HT1080 (cell line): Measurements from ENCODE around the gene HBEGF. TPM values are rescaled to one million over a fixed set of nuclear protein-coding genes. Genes with fewer than 3 reads are reported as not detected.
"Not testable (repeated sequence)": the region's sequence is repeated elsewhere in the genome, so short reads cannot be mapped to it uniquely, and the experiment has no call there.

Experiments
- DNase-seq: peaks from one replicate; pipeline ENCODE4 v3.0.0-alpha.2; 2015; ENCODE audit warnings: low read depth
- total RNA-seq: library from RNA; depleted of rRNA; stranded (reverse); fragments of >200 nt; shearing (Covaris generic); gene quantifications from 2 replicates; pipeline ENCODE4 v1.2.3, GENCODE V29; 2014

Gene HBEGF
- total RNA-seq, 1 experiment from 2014 or later = 55.7 TPM

DNA sequence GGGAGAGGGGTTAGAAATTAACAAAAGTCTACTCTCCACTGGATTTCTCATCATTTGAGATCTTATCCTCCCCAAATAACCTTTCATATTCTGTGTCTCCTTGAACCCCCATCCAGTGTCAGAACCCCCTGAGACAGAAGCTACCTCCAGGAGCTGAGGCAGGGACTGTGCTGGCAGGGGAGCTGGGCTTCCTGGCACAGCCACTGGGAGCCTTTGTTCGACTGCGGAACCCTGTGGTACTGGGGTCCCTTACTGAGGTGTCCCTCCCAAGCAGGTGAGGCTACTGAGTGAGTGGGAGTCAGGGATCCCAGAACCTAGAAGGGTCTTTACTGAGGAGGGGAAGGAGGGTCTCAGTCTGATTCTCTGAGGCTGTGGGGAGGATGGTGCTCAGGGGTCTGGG is 15.5 kb upstream of the HBEGF start:
- no peak for DNase-seq

DNA sequence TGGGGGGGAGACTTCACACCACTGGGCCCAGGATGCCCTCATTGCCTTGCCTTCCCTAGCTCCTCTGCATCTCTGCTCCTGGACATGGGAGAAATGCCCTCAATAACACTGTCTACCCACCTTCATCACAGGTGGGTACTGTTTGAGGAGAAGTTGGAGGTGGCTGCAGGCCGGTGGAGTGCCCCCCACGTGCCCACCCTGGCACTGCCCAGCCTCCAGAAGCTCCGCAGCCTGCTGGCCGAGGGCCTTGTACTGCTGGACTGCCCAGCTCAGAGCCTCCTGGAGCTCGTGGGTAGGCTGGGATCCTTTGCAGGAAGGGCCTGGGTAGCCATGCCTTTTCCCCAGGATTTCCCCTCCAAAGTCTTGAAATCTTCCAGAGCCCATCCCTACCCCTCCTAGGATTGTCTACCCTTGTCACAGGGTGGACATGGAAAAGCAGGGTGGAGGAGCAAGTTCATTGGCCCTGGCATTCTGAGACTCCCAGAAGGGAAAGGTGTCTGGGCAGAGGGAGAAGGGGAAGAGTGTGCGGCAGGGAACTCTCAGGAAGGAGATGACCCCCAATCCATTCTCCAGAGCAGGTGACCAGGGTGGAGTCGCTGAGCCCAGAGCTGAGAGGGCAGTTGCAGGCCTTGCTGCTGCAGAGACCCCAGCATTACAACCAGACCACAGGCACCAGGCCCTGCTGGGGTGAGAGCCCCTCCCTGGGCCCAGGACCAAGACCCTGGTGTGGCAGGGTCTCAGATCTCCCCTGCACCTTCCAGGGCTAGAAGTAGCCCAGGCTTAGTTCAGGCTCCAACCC is 14.5 kb upstream of the HBEGF start:
- DNase-seq = no peak

DNA sequence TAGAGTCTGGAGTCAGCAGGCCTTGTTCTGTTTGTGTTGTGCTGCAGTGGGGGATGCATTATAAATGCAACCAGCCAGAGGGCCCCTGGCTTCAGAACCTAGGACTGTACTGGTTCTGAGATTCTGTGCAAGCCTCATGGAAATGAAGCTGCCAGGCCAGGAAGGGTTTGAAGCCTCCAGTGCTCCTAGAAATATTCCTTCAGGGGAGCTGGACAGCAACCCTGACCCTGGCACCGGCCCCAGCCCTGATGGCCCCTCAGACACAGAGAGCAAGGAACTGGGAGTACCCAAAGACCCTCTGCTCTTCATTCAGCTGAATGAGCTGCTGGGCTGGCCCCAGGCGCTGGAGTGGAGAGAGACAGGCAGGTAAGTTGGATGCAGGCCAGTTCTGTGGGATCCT is 13.7 kb upstream of the HBEGF start, which contains the start of gene SLC4A9:
TSS of gene SLC4A9 (plus strand) at position 94 of the 400 bp plus-strand sequence. CDS start at position 137, 43 bp downstream.
- DNase-seq = no peak

DNA sequence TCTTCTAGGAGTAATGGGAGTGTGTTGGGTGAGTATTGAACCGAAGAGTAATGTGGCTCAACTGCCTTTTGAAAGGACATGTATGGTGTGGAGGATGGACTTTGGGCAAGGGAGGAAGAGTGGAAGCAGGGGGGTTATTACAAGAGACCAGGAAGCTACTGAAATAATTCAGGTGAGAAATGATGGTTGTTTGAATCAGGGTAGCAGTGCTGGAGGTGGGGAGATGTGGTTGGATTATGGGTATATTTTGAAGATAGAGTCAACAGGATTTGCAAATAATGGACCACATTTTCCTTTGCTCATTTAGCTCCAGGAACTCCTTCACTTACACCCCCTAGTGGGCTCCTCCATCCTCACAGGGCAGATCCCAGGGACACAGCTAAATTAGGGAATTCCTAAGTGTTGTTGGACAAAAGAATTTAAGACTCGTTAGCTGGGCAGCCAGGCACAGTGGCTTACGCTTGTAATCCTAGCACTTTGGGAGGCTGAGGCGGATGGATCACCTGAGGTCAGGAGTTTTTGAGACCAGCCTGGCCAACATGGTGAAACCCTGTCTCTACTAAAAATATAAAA is 12.4 kb upstream of the HBEGF start:
- no peak for DNase-seq

DNA sequence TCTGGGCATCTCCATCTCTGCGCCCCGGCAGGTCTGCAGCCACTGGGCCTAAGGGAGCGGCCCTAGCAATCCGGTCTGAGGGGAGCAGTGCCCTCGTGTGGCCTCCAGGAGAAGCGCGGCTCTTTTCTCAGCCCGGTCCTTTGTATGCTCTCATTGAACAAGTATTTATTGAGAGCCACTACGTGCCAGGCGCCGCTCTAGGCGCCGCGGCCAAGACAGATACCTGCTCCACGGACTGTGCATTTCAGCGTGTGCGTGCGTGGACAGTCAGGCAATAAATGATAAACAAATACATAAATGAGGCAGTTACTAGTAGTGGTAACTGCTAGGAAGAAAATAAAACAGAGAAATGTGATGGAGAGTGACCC is 11.3 kb upstream of the HBEGF start:
- peak; percentile 87 for DNase-seq

DNA sequence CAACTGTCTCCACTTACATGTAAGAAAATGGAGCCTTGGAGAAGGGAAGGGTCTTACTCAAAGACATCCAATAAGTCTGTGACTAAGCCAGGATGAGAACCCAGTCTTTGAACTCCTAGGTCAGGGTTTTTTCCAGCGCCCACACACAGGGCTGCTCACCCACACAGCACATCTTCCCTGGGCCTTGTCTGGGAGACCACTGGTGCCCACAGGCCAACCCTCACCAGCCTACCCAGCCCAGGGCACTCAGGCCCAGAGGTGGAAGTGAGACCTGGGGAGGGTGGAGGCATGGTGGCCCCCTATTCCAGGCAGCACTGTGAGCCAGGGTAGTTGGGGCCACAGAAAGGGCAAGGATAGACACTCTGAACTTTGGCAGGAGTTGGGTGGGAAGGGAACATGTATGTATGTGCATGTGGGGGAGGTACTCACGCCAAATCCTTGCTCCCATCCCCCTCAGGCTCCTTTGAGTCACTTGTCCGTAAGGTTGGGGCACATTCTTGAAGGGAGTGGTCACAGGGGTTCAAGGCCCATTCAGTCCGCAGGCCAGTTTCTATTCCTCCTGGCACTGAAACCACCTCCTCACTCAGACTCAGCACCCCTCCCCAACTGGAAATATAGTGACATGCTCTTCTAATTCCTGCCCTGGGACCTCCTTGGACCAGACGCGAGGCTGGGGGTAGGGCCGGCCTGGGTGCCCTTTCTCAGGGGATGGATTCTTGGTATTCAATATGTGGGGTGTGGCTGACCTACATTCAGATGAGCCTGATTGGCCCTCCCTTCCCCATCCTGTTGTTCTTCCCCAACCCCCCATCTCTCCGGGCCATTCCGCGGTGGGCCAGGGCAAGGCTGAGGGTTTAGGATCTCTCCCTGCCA is 10.7 kb upstream of the HBEGF start:
- DNase-seq = no peak

DNA sequence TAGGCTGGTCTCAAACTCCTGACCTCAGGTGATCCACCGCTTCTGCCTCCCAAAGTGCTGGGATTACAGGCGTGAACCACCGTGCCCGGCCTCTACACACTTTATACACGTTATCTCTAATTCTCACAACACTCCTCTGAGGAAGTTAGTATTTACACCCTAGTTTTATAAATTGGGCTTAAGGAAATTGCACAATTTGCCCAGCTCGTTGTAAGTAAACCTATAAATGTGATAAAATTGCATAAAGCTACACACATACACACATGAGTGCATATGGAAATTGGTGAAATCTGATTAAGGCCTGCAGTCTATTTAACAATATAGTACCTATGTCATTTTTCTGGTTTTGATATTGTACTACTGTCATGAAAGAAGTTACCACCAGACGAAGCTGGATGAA is 9.1 kb upstream of the HBEGF start:
- DNase-seq = no peak

DNA sequence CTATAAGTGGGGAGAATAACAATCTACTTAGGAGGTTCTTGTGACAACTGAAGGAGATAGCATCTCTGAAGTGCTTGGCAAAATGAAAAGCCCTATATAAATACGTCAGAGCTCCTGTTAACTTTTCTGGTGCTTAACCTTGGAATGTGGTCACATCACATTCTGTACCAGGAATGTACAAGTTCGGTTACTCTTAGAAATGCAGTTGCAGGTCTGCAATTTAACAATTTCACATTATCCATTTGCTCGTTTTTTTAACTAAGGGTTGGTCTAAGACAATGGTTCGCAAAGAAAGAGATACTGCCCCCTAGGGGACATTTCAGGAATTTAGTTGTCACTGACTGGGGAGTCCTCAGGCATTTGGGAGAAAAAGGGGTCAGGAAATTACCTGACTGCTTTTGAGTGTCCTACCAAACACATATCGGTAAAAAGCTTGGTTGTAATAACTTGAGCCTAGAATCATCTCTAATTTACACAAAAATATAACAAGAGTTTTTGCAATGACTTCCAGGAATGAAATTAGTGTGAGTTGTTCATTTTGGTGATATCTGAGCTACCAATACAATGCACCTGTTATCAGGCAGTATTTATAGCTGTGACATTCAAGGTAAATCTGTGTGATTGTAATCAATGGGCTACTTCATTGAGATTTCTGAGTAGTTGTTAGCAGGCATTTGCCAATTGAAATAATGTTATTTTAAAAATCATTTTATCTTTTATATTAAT is 5.4 kb upstream of the HBEGF start:
- peak; percentile 61 for DNase-seq

DNA sequence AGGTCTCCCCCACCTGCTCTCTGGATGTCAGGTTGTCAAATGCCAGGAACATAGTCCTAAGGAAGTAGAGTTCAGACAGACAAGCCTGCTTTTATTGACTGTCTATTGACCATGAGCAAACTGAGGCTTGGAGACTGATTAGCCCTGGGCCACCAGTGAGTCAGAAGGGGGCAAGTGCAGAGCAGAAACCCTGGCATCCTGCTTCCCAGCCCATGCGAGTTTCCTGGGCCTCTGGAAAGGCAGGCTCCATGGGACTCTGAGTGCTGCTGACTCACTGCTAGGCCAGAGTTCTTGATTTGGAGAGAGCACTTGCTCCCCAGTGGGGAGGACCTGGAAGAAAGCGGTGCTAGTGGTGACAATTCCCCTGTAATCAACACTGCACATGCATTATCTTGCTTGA is 2.8 kb upstream of the HBEGF start:
- no peak for DNase-seq

DNA sequence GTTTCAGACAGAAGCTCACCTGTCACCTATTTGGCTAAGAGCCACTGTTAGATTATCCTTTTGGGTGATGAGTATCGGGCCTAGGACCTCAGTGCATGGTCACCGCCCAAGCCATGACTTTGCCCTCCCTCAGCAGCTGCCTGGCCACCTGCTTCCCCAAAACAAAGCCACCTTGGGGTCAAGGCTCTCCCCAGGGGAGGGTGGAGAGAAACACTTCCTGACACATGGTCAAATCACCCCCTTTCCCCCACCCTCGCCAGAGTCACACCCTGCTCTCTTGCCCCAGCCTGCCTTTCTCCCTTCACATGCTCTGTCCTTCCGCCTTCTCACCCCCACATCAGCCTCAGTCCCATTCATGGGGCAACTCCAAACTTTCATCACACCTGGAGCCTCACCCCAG is 1.7 kb upstream of the HBEGF start:
- DNase-seq = no peak

DNA sequence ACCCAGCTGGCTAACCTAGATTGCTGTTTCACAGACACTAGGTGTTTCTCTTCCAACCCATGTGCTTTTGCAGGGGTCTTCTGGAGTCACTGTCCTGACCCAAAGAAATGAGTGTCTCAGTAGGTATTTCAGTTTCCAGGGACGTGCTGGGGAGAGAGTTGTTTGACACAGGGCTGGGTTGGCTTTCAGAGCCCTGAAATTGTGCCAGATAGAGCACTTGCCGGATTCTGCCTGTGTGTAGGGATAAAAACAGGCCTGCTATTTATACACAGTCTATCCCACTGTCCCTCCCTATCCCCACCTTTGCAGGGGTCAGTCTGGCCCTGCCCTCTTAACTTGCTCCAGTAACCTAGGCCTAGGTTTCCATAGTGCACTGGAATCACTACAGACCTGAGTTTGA is 957 bp upstream of the HBEGF start:
- DNase-seq = no peak

DNA sequence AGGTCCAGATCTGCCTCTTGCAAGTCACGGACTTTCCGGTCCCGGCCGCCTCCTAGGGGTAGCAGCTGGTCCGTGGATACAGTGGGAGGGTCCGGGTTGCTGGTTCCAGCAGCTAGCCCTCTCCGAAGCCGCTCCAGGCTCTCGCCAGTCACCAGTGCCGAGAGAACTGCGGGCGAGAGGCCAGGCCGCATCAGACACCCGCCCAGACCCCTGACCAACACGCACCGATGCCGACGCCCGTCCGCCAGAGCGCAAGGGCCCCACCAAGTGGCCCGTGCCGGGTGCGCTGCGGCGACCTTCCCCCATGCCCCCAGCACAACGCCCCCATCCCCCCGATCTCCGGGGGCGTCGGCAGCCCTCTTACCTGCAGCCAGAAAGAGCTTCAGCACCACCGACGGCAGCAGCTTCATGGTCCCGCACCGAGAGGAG is 470 bp downstream of the HBEGF start:
- peak; percentile 70 for DNase-seq

DNA sequence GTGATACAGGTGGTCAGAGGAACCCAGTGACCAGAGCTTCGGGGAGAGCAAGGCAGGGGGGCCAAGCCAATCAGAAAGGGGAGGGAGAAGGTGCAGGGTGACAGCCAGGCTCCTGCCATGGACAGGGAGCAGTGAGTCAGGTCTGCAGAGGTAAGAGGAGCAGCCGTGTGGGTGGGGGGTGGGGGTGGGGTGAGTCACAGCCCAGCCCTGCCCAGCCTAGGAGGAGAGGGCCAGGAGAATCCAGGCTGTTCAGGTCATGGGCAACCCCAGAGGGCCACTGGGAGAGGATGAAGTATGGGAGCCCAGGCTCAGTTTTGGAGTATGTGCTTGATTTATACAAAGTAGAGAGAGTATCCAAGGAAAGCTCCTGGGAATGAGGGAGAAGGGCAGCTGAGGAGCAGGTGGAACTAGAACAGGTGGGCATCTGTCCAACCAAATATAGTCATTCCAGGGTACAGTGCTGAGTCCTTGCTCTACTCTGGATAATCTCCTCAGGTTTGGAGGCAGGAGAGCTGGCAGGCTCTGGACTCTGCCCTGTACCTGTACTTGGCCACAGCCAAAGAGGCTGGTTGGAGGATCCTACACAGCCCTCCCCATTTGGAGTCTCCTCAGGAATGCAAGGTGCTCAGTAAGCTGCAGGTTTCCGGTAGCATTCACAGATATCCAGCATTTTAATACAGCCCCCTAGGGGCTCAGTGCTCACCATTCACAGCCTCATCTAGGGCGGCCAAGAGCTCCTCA is 1.6 kb downstream of the HBEGF start:
- peak; percentile 88 for DNase-seq

DNA sequence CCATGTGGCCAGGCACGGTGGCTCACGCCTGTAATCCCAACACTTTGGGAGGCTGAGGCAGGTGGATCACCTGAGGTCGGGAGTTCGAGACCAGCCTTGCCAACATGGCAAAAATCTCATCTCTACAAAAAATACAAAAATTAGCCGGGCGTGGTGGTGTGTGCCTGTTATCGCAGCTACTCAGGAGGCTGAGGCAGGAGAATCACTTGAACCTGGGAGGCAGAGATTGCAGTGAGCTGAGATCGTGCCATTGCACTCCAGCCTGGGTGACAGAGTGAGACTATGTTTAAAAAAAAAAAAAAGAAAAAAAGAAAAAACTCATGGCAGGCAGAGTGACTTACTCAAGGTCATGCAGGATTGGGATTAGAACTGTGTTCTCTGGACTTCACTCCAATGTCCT is 2.6 kb downstream of the HBEGF start:
- not testable (repeated sequence) for DNase-seq

DNA sequence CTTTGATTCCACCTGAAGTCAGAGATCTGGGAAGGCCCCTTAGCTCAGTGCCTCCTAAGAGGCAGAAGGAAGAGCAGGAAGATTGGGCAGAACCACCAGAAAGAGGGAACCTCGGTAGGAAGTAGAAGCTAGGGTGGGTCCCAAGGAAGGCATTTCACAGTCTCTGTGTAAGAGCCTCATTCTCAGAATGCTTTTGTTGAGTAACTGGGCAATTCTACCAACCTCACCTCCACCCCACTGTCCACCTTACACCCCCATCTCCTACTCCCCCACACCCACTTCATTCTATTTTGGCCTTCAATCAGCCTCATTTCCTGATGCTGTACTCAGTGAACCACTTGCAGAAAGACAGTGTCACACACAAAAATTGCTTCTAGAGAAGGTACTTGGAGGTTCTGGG is 3.5 kb downstream of the HBEGF start:
- no peak for DNase-seq

DNA sequence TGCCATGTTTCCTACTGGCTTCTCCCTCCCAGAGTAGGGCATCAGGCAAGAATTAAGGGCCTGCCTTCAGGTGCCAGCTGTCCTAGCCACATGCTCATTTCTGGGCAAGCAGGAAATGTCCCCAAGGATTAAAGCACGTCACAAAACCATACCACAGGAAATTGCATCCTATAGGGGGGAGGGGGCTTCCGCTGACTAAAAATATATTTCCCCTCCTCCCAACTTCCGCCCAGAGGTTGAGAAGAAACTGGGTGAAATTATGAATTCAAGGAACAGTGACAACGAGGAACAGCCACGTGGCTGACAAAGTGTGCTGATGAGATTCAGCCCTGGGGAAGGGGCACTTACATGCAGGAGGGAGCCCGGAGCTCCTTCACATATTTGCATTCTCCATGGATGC is 4.1 kb downstream of the HBEGF start:
- DNase-seq = no peak

DNA sequence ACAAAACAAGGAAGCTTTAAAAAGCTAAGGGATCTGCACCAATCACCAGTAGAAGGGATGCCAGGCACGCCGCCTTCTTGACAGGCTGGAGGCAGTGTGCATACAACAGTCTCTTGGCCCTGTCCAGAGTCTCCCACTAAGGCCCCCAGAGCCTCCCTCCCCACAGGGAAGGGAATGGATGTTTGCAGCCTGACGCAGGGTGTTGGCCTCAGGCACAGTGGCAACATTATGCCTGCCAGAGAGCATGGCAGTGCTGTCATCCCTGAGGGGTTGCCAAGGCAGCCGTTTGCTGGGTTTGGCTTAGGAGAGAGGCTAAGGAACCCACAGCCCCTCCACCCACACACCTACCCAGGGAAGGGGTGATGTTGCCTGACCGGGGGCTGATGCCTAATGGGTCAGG is 4.8 kb downstream of the HBEGF start:
- DNase-seq = no peak

DNA sequence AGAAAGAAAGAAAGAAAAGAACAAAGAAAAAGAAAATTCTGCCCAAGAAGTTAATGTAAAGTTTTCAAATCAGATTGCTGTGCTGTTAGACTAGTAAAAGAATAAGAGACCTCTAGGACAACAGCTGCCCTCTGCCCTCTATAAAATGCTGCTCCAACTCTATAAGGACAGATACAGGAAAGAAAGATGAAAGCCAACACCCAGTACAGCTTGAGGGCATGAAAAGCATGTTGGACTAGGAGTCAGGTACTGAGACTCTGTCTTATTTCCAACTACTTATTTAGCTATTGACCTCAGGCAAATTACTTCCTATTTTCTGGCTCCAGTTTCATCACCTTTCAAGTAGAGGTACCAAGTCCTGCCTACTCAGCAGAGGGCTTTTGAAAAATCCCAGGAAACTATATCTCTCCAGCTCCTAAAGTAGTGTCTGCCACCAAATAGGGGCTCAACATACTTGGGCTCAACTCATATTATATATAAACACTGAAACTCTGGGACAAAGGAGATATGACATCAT is 5.7 kb downstream of the HBEGF start:
- no peak for DNase-seq

DNA sequence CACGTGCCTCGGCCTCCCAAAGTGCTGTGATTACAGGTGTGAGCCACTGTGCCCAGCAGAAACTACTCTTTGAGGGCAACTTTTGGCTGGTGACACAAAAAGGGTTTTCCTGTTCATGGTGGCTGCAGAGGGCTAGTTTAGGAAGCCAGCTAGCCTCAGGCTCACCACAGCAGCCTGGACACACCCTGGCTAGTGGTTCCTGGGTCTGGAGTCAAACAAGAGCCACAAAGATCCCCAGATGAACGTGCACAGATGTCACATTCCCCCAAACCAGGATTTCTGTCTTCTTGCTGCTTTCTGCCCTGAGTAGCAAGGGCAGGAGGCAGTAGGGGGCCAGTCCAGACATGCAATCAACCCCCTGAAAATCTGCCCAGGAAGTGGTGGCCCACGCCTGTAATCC is 6.8 kb downstream of the HBEGF start:
- no peak for DNase-seq

DNA sequence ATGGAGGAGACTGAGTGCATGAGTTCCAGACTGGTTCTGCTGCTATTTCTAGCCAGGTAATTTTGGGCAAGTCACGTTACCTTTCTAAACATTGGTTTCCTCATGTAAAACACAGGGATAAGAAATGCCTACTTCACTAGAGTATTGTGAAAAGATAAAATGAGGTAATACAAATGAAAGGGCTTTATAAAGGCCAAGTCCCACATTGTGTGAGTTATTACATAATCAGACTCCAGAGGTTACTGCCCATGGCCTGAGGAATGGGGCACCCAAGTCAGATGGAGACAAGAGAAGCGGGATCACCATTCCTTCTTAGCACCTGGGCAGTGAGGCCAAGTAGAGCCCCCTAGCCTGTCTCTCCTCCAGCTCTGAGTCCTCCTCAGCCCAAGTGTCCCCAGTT is 7.5 kb downstream of the HBEGF start:
- DNase-seq = no peak

DNA sequence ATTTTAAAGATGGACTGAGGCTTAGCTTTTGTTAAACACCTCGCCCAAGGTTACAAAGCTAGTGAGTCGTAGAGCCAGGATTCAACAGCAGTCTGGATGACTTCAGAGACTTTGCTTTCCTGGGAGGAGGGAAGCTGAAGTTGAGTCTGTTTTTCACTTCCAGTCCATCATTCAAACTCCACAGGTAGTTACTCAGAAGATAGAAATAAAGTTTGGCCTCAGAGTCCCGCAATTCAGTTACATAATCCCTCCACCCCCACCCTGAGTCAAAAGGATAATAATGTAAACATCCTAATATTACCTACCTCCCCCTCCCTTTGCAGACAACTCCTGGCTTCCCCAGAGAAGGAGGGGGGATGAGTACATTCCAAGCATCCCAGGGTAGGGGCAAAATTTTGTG is 8.1 kb downstream of the HBEGF start:
- DNase-seq = peak; percentile 59
